Osteocyte (in vitro differentiated cells): ENCODE measurements around the gene NTSR2. TPM values are rescaled to one million over a fixed set of nuclear protein-coding genes. Genes with fewer than 3 reads are reported as not detected.

Experiments used
- DNase-seq: peaks from one replicate; pipeline ENCODE4 v3.0.0; 2021; ENCODE audit warnings: mixed read lengths; ENCODE audit not compliant: unreplicated experiment; ENCODE audit errors: extremely low spot score
- H3K27ac Mint-ChIP-seq: one replicate; pipeline ENCODE4 v1.8.0; 2021; ENCODE audit warnings: mild to moderate bottlenecking, mixed read lengths; ENCODE audit not compliant: unreplicated experiment
- H3K27me3 Mint-ChIP-seq: one replicate; pipeline ENCODE4 v1.8.0; 2021; ENCODE audit warnings: mixed read lengths; ENCODE audit not compliant: unreplicated experiment
- H3K36me3 Mint-ChIP-seq: one replicate; pipeline ENCODE4 v1.8.0; 2021; ENCODE audit warnings: mixed read lengths; ENCODE audit not compliant: unreplicated experiment
- H3K4me1 Mint-ChIP-seq: one replicate; pipeline ENCODE4 v1.8.0; 2021; ENCODE audit warnings: mixed read lengths; ENCODE audit not compliant: unreplicated experiment
- H3K4me3 Mint-ChIP-seq: one replicate; pipeline ENCODE4 v1.8.0; 2021; ENCODE audit warnings: mild to moderate bottlenecking, moderate library complexity, mixed read lengths; ENCODE audit not compliant: unreplicated experiment
- H3K9me3 Mint-ChIP-seq: one replicate; pipeline ENCODE4 v1.8.0; 2021; ENCODE audit warnings: mixed read lengths; ENCODE audit not compliant: unreplicated experiment
- total RNA-seq: library from RNA; stranded (reverse); gene quantifications from 2 replicates; pipeline ENCODE4 v1.2.1, GENCODE V29; 2021
- TF ChIP-seq, protein P1 (sequence below): fragments of 200-600 bp; sonication (generic); IDR thresholded peaks from 2 replicates; pipeline ENCODE4 v1.5.0; 2021; ENCODE audit warnings: antibody characterized with exemption, mild to moderate bottlenecking, moderate library complexity

The NTSR2 gene
- total RNA-seq, 1 donor from 2014 or later, result not detected

DNA sequence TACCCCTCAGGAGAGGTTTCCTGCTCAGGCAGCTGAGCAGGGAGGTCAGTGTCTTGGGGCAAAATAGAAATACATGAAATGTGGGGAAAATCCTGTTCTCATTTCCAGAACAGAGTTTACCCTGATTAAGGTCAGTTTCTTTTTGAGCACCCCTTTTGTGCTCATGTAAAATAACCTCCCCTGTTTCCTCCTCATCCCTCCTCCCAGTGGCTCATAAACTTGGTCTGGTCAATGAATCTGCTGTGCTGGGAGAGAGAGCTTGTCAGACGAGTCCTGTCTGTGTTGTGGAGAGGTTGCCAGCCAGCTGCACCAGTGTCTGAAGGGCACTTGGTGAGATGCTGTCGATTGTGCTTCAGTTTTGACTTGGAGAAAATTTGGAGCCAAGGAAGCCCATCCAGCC lies 48.6 kb downstream of the NTSR2 start:
- Mint-ChIP-seq H3K9me3 (no peaks in the 10 kb centered on the region), H3K27me3 (peaks cover 11% of the 10 kb centered on the region), H3K27ac (no peak overlapping the region), H3K36me3 (no peaks in the 10 kb centered on the region), H3K4me1 (no peaks in the 10 kb centered on the region), H3K4me3 (no peak overlapping the region)
- TF ChIP-seq, protein P1, sequence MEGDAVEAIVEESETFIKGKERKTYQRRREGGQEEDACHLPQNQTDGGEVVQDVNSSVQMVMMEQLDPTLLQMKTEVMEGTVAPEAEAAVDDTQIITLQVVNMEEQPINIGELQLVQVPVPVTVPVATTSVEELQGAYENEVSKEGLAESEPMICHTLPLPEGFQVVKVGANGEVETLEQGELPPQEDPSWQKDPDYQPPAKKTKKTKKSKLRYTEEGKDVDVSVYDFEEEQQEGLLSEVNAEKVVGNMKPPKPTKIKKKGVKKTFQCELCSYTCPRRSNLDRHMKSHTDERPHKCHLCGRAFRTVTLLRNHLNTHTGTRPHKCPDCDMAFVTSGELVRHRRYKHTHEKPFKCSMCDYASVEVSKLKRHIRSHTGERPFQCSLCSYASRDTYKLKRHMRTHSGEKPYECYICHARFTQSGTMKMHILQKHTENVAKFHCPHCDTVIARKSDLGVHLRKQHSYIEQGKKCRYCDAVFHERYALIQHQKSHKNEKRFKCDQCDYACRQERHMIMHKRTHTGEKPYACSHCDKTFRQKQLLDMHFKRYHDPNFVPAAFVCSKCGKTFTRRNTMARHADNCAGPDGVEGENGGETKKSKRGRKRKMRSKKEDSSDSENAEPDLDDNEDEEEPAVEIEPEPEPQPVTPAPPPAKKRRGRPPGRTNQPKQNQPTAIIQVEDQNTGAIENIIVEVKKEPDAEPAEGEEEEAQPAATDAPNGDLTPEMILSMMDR, result no peak
- DNase-seq, result no peak

DNA sequence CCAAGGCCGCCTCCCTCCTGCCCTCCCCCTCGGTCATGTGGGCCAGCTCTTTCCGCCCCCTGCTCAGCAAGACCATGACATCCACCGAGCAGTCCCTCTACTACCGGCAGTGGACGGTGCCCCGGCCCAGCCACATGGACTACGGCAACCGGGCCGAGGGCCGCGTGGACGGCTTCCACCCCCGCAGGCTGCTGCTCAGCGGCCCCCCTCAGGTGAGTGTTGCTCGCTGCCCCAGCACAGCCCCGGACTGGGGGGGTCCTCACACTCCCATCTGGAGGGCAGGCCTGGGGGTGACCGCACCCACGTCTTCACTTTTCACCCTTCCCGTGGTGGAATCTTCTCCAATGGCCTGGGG lies 51.3 kb downstream of the NTSR2 start:
- Mint-ChIP-seq H3K4me1 (no peaks in the 10 kb centered on the region), H3K27me3 (peaks cover 14% of the 10 kb centered on the region), H3K9me3 (no peaks in the 10 kb centered on the region), H3K36me3 (no peaks in the 10 kb centered on the region), H3K27ac (no peak overlapping the region), H3K4me3 (no peak overlapping the region)
- no peak for DNase-seq
- TF ChIP-seq, protein P1, result no peak

DNA sequence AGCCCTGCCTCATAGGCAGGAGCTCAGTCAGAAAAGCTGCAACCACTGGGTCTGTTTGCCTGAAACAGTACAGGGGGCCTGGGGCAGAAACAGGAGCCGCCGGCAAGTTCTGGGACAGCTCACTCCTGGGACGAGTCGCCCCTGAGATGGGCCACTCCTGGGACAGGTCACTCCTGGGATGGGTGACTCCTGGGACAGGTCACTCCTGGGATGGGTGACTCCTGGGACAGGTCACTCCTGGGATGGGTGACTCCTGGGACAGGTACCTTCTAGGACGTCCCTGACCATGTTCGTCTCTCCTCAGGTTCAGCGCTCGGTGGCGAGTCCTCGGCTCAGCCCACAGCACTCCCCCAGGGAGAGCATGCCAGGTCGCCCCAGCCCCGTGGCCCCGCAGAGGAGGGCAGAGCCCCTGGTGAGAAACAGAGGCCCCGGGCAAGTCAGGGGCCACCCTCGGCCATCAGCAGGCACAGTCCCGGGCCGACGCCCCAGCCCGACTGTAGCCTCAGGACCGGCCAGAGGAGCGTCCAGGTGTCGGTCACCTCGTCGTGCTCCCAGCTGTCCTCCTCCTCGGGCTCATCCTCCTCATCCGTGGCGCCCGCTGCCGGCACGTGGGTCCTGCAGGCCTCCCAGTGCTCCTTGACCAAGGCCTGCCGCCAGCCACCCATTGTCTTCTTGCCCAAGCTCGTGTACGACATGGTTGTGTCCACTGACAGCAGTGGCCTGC lies 51.8 kb downstream of the NTSR2 start:
- Mint-ChIP-seq H3K27me3 (peaks cover 14% of the 10 kb centered on the region), H3K27ac (no peak overlapping the region), H3K36me3 (no peaks in the 10 kb centered on the region), H3K9me3 (no peaks in the 10 kb centered on the region), H3K4me3 (no peak overlapping the region), H3K4me1 (no peaks in the 10 kb centered on the region)
- DNase-seq, result no peak
- TF ChIP-seq, protein P1, result no peak

DNA sequence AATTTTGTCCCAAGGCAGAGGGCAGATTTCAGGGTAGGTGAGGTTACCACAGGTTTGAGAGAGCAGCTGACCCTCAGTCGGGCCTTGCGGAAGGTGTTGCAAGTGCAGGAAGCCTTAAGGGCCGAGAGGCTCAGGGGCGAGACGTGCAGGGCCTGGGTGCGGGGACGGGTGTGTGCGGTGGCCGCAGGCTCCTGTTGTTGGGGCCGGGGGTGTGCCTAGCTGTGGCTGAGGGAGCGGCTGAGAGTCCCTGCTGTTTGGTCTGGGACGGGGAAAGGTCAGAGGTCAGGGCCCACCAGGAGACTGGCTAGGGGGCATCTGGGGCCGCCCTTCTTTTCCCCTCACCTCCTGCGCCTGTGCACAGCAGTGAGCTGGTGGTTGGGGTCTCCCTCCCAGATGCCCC lies 52.5 kb downstream of the NTSR2 start:
- Mint-ChIP-seq H3K27ac (no peak overlapping the region), H3K36me3 (no peaks in the 10 kb centered on the region), H3K4me1 (no peaks in the 10 kb centered on the region), H3K4me3 (no peak overlapping the region), H3K27me3 (peaks cover 13% of the 10 kb centered on the region), H3K9me3 (no peaks in the 10 kb centered on the region)
- no peak for DNase-seq
- TF ChIP-seq, protein P1, result no peak

DNA sequence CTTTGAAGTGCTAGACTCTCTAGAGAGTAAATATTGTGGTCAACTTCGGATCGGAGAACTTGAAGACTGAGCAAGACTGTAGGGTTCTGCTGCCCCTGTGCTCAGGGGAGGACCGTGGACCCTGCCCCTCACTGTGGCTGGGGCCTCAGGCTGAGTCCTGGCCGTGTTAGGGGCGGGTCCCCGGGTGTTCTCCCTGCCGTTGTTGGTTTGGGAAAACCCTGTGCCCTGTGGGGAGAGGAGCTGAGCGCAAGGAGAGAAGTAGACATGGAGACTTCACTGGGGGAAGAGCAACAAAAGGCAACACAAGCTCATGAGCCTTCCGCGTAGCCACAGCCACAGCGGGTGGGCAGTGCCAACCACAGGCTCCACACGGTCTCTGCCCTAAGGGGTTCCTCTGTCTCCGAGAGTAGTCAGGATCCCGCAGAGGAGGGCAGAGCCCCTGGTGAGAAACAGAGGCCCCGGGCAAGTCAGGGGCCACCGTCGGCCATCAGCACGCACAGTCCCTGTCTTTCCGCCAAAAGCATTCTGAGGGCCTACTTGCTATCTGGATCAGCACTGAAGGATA lies 53.1 kb downstream of the NTSR2 start:
- Mint-ChIP-seq H3K4me3 (no peak overlapping the region), H3K27me3 (peaks cover 10% of the 10 kb centered on the region), H3K9me3 (no peaks in the 10 kb centered on the region), H3K27ac (no peak overlapping the region), H3K36me3 (no peaks in the 10 kb centered on the region), H3K4me1 (no peaks in the 10 kb centered on the region)
- TF ChIP-seq, protein P1, result no peak
- no peak for DNase-seq
